8988T (cell line): ENCODE results near the gene CAPN10.

ENCODE experiments used
- DNase-seq: peaks from one replicate; pipeline ENCODE4 v3.0.0; 2011

Gene CAPN10

DNA sequence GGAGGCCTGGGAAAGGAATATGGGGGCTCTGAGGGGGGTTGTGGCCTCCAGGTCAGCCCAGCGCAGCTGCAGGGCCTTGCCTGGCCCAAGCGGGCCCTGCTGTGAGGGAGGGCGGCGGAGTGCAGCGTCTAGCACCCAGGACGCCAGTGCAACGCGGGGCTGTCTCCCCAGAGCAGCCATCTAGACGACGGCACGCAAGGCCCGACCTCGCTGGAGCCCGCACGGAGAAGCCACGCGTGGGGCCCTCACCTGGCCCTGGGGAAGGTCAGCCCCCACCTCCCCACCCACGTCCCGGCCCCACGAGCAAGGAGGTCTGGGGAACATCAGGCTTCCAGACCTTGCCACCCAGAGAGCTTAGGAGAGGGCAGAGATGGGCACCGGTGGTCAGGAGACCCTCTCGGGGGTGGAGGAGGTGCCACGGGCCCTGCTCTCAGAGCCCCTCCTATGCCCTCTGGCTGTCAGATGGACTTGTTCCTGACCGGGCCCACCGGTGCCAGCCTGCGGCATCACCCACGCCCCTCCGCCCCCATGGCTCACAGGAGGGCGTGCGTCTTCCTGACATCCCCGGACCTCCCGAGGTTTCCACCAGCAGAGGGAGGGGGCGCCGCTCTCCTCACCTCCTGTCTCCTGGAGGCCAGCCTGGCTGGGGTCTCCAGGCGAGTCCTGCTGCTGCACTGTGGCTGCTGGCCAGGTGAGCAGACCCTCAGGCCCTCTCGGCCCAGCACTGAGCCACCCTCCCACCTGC, 55.7 kb downstream of the CAPN10 start:
- DNase-seq, result peak; percentile 35

DNA sequence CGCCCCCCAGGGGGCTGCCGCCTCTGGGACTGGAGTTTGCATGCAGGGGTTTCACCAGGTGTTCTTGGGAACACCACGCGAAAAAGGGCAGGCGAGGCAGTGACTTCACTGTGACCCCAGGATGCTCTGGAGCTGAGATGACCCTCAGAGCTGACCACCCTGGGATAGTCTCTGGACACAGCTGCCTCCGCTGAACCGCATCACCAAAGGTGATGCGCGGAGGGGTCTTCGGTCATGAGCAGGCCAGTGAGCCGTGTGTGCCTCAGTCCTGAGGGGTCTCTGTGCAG, 56.2 kb downstream of the CAPN10 start:
- peak; percentile 8 for DNase-seq

DNA sequence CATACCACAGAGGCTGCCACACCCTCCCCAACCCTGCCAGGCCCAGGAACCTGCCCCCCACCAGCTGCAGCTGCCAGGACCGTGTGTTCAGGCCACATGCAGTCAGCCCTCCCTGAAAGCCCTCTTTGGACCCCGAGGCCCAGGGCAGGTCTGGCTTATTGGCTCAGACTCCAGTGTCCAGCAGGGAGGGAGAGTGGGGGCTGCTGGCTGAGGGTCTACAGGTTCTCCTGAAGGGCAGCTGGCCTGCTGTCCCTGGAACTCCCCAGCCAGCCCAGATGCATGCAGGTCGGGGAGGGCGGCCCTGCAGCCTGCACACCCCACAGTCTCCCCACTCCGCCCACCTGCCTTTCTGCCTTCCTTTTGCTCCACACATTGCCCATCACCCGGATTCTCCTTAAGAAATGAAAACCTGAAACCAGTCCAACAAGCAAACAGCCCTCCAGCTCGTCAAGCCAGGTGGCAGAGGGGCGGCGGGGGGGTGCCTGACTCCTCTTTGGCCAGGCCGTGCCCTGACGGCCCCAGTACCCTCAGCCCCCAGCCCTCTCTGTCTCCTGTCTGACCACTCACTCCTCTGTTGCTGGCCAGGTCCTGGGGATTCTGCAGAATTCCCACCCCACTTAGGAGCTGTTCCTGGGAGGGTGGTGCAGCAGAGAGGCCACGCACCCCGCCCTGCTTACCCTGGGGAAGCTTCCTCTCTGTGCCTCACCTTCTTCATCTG, 56.7 kb downstream of the CAPN10 start:
- DNase-seq, result peak; percentile 23

DNA sequence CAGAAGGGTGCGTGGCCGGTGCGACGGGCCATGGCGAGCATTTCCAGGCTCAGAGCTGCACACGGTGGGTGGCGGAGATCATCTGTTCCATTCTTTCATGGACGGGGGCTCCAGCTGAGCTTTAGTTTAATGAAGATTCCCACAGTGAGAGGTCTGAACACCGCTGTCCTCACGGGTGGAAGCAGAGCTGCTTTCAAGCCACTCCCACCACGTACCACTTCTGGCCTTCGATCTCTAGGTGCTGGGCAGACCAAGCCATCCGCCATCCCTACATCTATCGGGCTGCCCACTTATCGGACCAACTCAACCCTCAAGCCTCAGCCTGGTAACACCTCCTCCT, 57.2 kb downstream of the CAPN10 start:
- peak; percentile 20 for DNase-seq

DNA sequence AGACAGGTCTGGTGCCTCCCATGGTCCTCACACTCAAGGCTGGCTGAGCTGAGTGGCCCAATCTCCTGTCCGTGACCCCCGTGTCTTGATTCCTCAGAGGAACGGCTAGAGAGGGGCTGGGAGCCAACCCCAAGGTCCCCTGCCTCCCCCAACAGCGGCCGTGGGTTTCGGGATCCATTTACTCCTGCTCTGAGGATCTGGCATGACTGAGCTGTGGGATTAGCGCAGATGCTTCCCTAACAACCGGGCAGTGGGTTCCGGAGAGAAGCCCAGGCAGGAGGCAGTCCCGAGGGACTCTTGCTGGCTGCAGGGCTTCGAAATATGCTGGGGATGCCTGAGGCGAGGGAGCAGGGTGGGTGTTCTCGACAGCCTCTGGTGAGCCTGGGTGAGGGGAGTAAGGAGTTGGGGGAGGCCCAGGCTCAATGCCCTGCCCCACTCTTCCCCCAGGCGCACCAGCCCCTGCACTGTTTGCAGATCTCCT, 57.7 kb downstream of the CAPN10 start:
- DNase-seq, result peak; percentile 19

DNA sequence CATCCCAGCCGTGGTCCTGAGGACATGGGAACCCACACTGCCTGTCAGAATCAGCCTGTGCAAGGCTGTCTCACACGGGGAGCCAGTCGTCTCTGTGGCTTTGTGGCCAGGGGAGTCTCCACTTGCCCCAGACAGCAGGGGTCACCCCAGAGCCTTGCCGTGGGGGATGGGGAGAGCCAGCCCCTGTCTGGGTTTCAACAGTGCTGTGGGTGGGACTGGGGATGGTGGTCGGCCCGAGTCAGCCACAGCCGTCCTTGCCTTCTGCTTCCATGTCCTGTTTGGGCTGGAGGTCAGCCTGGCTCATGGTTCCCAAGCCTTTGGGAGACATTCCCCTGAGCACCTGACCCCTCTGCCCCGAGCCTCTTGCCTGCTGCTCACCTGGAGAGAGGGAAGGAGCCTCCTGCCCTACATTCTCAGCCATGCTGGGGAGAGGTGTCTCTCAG, 58.3 kb downstream of the CAPN10 start:
- peak; percentile 21 for DNase-seq

- no peak for DNase-seq
Observed at GRCh38 chr2:240645346-240645745, 58.8 kb downstream of the CAPN10 start.

DNA sequence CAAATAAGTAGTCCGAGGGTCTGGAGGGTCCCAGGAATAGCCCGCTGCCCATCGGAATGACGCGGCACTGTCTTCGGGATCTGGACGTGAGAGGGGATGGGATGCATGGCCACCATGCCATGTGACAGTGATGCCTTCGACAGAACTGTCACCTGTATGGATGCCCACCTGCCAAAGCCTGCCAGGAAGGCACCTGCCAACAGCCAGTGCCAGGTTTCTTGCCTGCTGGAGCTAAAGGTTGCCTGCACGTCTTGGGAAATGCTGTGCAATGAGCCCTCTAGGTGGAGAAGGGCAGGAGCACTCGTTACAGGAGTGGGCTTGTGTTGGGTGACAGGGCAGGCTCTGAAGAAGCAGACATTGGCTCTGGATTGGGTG, 59.3 kb downstream of the CAPN10 start:
- DNase-seq, result peak; percentile 9

GRCh38 chr2:240646176-240646899, 59.8 kb downstream of the CAPN10 start:
- DNase-seq, result no peak

DNA sequence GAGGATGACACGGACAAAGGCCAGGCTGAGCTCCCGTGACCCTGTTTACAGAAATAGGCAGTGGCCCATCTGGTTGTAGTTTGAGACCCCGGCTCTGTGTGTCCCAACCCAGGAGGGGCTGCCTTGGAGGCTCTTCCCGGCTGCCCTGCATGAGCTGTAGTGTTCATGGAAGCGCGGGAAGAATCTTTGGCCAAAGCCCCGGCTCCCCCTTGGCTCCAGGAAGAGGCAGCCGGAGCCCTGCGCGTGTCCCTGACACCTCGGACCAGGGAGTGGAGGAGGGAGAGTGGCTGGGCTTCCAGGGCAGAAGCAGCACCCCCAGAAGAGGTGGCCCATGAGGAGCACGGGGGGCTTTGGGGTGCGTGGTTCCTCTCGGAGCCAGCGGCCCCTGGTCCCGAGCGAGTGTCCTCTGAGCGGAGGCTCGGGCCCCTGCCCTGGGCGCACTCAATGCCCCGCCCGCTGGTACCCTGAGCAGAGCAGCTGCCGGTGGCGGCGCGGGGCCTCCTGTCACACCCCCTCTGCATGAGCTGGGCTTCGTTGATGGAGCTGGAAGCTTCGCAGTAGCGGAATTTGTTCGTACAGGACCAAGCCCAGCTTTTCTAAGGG, 60.5 kb downstream of the CAPN10 start:
- DNase-seq, result no peak

- DNase-seq, result no peak
Observed at GRCh38 chr2:240647503-240648154, 61.1 kb downstream of the CAPN10 start.

GRCh38 chr2:240648155-240648649, 61.7 kb downstream of the CAPN10 start:
- no peak for DNase-seq
